Stimulated activated CD4-positive, alpha-beta T cell treated with anti-CD3 and anti-CD28 coated beads, Interleukin-15, amount 100 ng/mL, for 1 hour (primary cell): ENCODE data around the gene ASXL2.

Experiments
- DNase-seq, 2 donors: peaks; one replicate each; pipeline ENCODE4 v3.0.0-alpha.2; 2020; ENCODE audit warnings: low read depth in 1 of 2, low spot score in 1 of 2

ASXL2 gene

GRCh38 chr2:25698752-25699151 is 179.5 kb downstream of the ASXL2 start:
- no peak for DNase-seq

- no peak for DNase-seq
Observed at GRCh38 chr2:25697559-25698341, 180.5 kb downstream of the ASXL2 start.

DNA sequence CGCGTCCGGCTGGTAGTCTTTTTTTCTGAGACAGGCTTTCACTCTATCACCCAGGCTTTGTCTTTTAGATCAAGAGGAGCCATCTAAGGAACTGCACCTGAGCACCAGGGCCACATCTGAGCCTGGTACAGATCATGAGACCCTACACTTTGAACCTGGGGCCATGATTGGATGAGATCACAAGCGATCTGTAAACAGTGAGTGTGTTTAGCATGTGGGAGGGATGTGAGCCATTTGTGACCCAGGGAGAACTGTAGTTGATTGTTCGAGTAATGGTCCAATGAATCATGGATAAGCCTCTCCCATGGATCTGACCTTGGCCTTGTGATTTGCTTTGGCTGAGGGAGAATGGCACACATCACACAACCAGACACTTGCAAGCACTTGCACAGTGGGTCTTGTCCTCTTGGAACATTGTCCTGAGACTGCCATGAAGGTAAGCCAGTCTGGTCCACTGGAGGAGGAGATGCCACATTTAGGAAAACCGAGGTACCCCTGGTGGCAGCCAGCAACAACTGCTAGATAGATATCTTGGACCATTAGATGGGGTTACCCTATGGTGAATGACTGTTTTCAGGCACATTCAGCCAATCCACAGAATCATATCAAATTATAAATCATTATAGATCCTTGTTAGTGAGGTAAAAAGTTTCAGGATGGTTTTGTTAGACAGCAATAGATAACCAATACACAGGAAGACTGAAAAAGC is 185.4 kb downstream of the ASXL2 start:
- DNase-seq: no peak

GRCh38 chr2:25692143-25692542 is 186.1 kb downstream of the ASXL2 start:
- DNase-seq: no peak

GRCh38 chr2:25690058-25690457 is 188.2 kb downstream of the ASXL2 start:
- DNase-seq: no peak

- DNase-seq: no peak
Observed at GRCh38 chr2:25688236-25688635, 190.1 kb downstream of the ASXL2 start.

DNA sequence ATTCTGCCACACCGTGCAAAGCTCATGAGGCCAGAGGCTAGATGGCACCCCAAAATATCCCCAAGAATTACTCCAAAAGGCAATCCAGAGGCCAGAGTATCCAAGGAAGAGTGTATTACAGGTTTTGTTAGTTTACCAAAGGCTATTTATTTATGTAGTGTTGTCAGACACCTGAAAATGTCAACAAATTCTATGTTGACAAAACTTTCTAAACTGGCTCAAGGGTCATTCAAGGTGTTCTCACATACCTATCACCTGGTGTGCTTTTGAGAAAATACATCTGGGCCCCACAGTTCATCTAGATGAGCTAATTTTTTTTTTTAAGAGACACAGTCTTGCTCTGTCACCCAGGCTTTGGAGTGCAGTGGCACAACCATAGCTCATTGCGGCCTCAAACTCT is 192.5 kb downstream of the ASXL2 start:
- no peak for DNase-seq

- no peak for DNase-seq
Observed at GRCh38 chr2:25684577-25685473, 193.5 kb downstream of the ASXL2 start.
